ENCODE measurements around the gene NXNL1. TPM values are rescaled to one million over a fixed set of nuclear protein-coding genes. Genes with fewer than 3 reads are reported as not detected.
A peak's percentile ranks its signal among the peaks of the same experiment; 100 is the strongest.

The NXNL1 gene
- total RNA-seq, 1 donor from 2014 or later = not detected

- peaks cover 34% of the 10 kb centered on the region for H3K27me3 Mint-ChIP-seq (ENCODE audit: unreplicated experiment)
- no peaks in the 10 kb centered on the region for H3K36me3 Mint-ChIP-seq (ENCODE audit: unreplicated experiment)
- no peak overlapping the region for H3K4me3 Mint-ChIP-seq (ENCODE audit: unreplicated experiment)
- no peak overlapping the region for H3K27ac Mint-ChIP-seq (ENCODE audit: unreplicated experiment)
- peaks cover 10% of the 10 kb centered on the region for H3K4me1 Mint-ChIP-seq (ENCODE audit: unreplicated experiment)
- TF ChIP-seq CTCF (IDR thresholded peaks at IDR 0.05) = no peak
- no peaks in the 10 kb centered on the region for H3K9me3 Mint-ChIP-seq (ENCODE audit: unreplicated experiment)
- DNase-seq (ENCODE audit: extremely low spot score, unreplicated experiment) = no peak
Observed at GRCh38 chr19:17451820-17452219, 8.9 kb downstream of the NXNL1 start.

GRCh38 chr19:17450264-17451075, 10.3 kb downstream of the NXNL1 start:
- Mint-ChIP-seq H3K4me3 (ENCODE audit: unreplicated experiment) (no peak overlapping the region), H3K36me3 (ENCODE audit: unreplicated experiment) (no peaks in the 10 kb centered on the region)
- no peak for TF ChIP-seq CTCF (IDR thresholded peaks at IDR 0.05)

GRCh38 chr19:17448131-17448967, 12.4 kb downstream of the NXNL1 start, which contains the start of gene TMEM221:
Gene TMEM221 (minus strand): TSS chr19:17448668. CDS start chr19:17448462, 206 bp downstream.
- Mint-ChIP-seq H3K4me1 (ENCODE audit: unreplicated experiment) (peaks cover 4% of the 10 kb centered on the region), H3K27ac (ENCODE audit: unreplicated experiment) (no peak within 1 kb of the TSS)
- DNase-seq (ENCODE audit: extremely low spot score, unreplicated experiment) = no peak

More at GRCh38 chr19:17450264-17451075, 10.3 kb downstream of the NXNL1 start:
- peaks cover 10% of the 10 kb centered on the region for H3K4me1 Mint-ChIP-seq (ENCODE audit: unreplicated experiment)
- no peaks in the 10 kb centered on the region for H3K9me3 Mint-ChIP-seq (ENCODE audit: unreplicated experiment)
- no peak for DNase-seq (ENCODE audit: extremely low spot score, unreplicated experiment)
- no peak overlapping the region for H3K27ac Mint-ChIP-seq (ENCODE audit: unreplicated experiment)
- H3K27me3 Mint-ChIP-seq (ENCODE audit: unreplicated experiment) = peaks cover 29% of the 10 kb centered on the region

GRCh38 chr19:17447704-17448130, 13.0 kb downstream of the NXNL1 start:
- Mint-ChIP-seq H3K4me3 (ENCODE audit: unreplicated experiment) (peak overlapping the region; percentile 50), H3K9me3 (ENCODE audit: unreplicated experiment) (no peaks in the 10 kb centered on the region), H3K36me3 (ENCODE audit: unreplicated experiment) (no peaks in the 10 kb centered on the region), H3K27me3 (ENCODE audit: unreplicated experiment) (peaks cover 16% of the 10 kb centered on the region), H3K27ac (ENCODE audit: unreplicated experiment) (no peak overlapping the region), H3K4me1 (ENCODE audit: unreplicated experiment) (peaks cover 4% of the 10 kb centered on the region)
- no peak for TF ChIP-seq CTCF (IDR thresholded peaks at IDR 0.05)
- no peak for DNase-seq (ENCODE audit: extremely low spot score, unreplicated experiment)

More at GRCh38 chr19:17448131-17448967, 12.4 kb downstream of the NXNL1 start, which contains the start of gene TMEM221:
- no peaks in the 10 kb centered on the region for H3K36me3 Mint-ChIP-seq (ENCODE audit: unreplicated experiment)
- peak; percentile 71 for TF ChIP-seq CTCF (IDR thresholded peaks at IDR 0.05)
- H3K9me3 Mint-ChIP-seq (ENCODE audit: unreplicated experiment) = no peaks in the 10 kb centered on the region
- H3K4me3 Mint-ChIP-seq (ENCODE audit: unreplicated experiment) = peak within 1 kb of the TSS; percentile 68
- peaks cover 17% of the 10 kb centered on the region for H3K27me3 Mint-ChIP-seq (ENCODE audit: unreplicated experiment)
